ENCODE data around the gene TIMM22. TPM values are rescaled to one million over a fixed set of nuclear protein-coding genes. Genes with fewer than 3 reads are reported as not detected.

Gene TIMM22
- total RNA-seq, 1 experiment from 2014 or later = 20.0 TPM

GRCh38 chr17:1018547-1018946, 21.6 kb downstream of the TIMM22 start:
- no peaks in the 10 kb centered on the region for H3K27me3 ChIP-seq (replicated peaks; ENCODE audit: insufficient read depth, low read depth, low read length, poor library complexity)
- no peak for TF ChIP-seq CTCF (conservative IDR thresholded peaks at IDR 0.05; ENCODE audit: low read depth, low read length)
- no peak for TF ChIP-seq EZH2 (IDR thresholded peaks at IDR 0.05; ENCODE audit: borderline replicate concordance, low read depth, low read length, poor library complexity, severe bottlenecking)
- DNase-seq (ENCODE audit: low spot score) = no peak
- intact Hi-C loops (cut with micrococcal nuclease; ENCODE audit: unreplicated experiment) = no loop called here
- no peaks in the 10 kb centered on the region for H3K36me3 ChIP-seq (ENCODE audit: insufficient read depth, low read length, poor library complexity, severe bottlenecking)
- H3K27ac ChIP-seq (ENCODE audit: low read depth, low read length, poor library complexity, severe bottlenecking) = no peak overlapping the region
- no peak overlapping the region for H3K4me3 ChIP-seq (ENCODE audit: low read depth, low read length, poor library complexity, severe bottlenecking)
- POLR2A ChIA-PET (ENCODE audit: low non-redundant PET) = no interaction called here
- H3K9me3 ChIP-seq (ENCODE audit: low read depth, low read length, poor library complexity, severe bottlenecking) = no peaks in the 10 kb centered on the region
- BruUV-seq (replicated peaks) = no TSS peak
- CTCF ChIA-PET = no interaction called here
- H3K4me1 ChIP-seq (ENCODE audit: insufficient read depth, low read length, poor library complexity, severe bottlenecking) = no peaks in the 10 kb centered on the region

- intact Hi-C loops (cut with micrococcal nuclease; ENCODE audit: unreplicated experiment) = no loop called here
- no peaks in the 10 kb centered on the region for H3K9me3 ChIP-seq (ENCODE audit: low read depth, low read length, poor library complexity, severe bottlenecking)
- H3K4me3 ChIP-seq (ENCODE audit: low read depth, low read length, poor library complexity, severe bottlenecking) = no peak overlapping the region
- no TSS peak for BruUV-seq (replicated peaks)
- POLR2A ChIA-PET (ENCODE audit: low non-redundant PET) = no interaction called here
- no peak for TF ChIP-seq CTCF (conservative IDR thresholded peaks at IDR 0.05; ENCODE audit: low read depth, low read length)
- no peaks in the 10 kb centered on the region for H3K4me1 ChIP-seq (ENCODE audit: insufficient read depth, low read length, poor library complexity, severe bottlenecking)
- H3K36me3 ChIP-seq (ENCODE audit: insufficient read depth, low read length, poor library complexity, severe bottlenecking) = no peaks in the 10 kb centered on the region
- H3K27ac ChIP-seq (ENCODE audit: low read depth, low read length, poor library complexity, severe bottlenecking) = no peak overlapping the region
- DNase-seq (ENCODE audit: low spot score) = no peak
- CTCF ChIA-PET = interaction anchor here (0.6 kb wide), 1 partner anchor 1708 kb away, joined by 6 read pairs; no protein-coding TSS in a partner anchor
- H3K27me3 ChIP-seq (replicated peaks; ENCODE audit: insufficient read depth, low read depth, low read length, poor library complexity) = no peaks in the 10 kb centered on the region
Measured at GRCh38 chr17:1019451-1019850, 22.5 kb downstream of the TIMM22 start.

GRCh38 chr17:1021147-1021546, 24.2 kb downstream of the TIMM22 start:
- no peaks in the 10 kb centered on the region for H3K36me3 ChIP-seq (ENCODE audit: insufficient read depth, low read length, poor library complexity, severe bottlenecking)
- CTCF ChIA-PET = no interaction called here
- DNase-seq (ENCODE audit: low spot score) = no peak
- no peaks in the 10 kb centered on the region for H3K9me3 ChIP-seq (ENCODE audit: low read depth, low read length, poor library complexity, severe bottlenecking)
- BruUV-seq (replicated peaks) = no TSS peak
- POLR2A ChIA-PET (ENCODE audit: low non-redundant PET) = no interaction called here
- no peaks in the 10 kb centered on the region for H3K27me3 ChIP-seq (replicated peaks; ENCODE audit: insufficient read depth, low read depth, low read length, poor library complexity)
- no peaks in the 10 kb centered on the region for H3K4me1 ChIP-seq (ENCODE audit: insufficient read depth, low read length, poor library complexity, severe bottlenecking)
- TF ChIP-seq EZH2 (IDR thresholded peaks at IDR 0.05; ENCODE audit: borderline replicate concordance, low read depth, low read length, poor library complexity, severe bottlenecking) (no peak), CTCF (conservative IDR thresholded peaks at IDR 0.05; ENCODE audit: low read depth, low read length) (no peak)
- H3K4me3 ChIP-seq (ENCODE audit: low read depth, low read length, poor library complexity, severe bottlenecking) = no peak overlapping the region
- intact Hi-C loops (cut with micrococcal nuclease; ENCODE audit: unreplicated experiment) = no loop called here
- H3K27ac ChIP-seq (ENCODE audit: low read depth, low read length, poor library complexity, severe bottlenecking) = no peak overlapping the region

Measured in A673 (cell line).